HG02678 (cell line): ENCODE results near the gene PPP1R1C.
"Not testable (repeated sequence)": the region's sequence is repeated elsewhere in the genome, so short reads cannot be mapped to it uniquely, and the experiment has no call there.

Experiments used
- ATAC-seq: cut with Tn5 transposase; IDR thresholded peaks from one replicate; pipeline ENCODE4 v1.9.1; 2021; ENCODE audit warnings: mild to moderate bottlenecking, moderate library complexity; ENCODE audit not compliant: unreplicated experiment

The PPP1R1C gene

DNA sequence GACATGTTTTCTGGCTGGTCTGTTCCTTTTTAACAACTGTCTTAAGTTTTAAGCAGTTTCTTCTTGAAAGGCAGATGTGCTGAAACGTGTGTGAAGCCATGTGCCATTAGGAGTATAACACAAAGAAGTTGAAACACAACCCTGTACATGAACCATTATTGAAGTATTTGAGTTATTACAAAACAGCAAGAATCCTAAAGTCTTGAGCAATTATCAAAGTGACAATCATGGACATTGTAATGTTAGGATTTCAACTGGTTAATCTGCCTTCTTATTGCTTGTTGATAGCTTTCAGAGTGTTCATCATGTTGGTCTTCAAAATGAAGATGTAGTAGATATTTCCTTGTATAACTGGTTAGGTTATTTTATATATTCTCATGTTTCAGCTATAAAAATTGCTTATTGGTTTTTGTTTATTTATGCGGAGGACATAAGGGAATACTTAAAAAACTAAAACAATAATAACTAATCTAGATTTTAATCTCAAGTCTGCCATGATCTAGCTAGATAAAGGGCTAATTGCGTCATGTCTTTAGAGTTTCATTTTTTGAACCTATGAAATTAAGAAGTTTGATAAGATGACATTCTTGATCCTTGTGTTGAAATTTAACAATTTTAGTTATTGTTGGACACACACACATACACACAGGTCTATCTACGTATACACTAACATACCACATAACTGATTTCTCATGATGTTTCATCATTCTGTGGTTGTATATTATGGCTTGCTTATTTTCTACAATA, 21.1 kb downstream of the PPP1R1C start:
- ATAC-seq: no peak

GRCh38 chr2:182014284-182014683, 28.6 kb downstream of the PPP1R1C start:
- ATAC-seq: no peak

- ATAC-seq: no peak
Measured at GRCh38 chr2:182015334-182016109, 29.9 kb downstream of the PPP1R1C start.

GRCh38 chr2:182018218-182018617, 32.6 kb downstream of the PPP1R1C start:
- no peak for ATAC-seq

GRCh38 chr2:182019731-182020130, 34.1 kb downstream of the PPP1R1C start:
- ATAC-seq: no peak

- ATAC-seq: no peak
Measured at GRCh38 chr2:182020286-182021070, 34.8 kb downstream of the PPP1R1C start.

DNA sequence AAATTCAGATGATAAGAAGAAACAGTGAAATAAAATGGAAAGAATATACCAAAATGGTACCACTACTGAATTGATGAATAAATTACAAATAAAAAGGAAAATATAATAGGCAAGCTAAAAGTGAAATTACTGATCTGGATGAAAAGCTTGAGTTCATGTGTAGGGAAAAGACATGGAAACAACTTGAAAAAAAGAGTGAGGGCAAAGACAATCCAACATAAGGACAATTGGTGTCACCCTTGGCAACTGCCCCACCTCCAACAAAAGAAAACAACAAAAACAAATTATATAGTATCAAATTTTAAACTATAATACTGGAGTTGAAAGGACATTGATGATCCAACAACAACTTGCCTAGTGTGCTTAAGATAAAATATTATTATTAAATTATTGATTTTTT, 37.6 kb downstream of the PPP1R1C start:
- no peak for ATAC-seq

GRCh38 chr2:182030875-182031274, 45.2 kb downstream of the PPP1R1C start:
- ATAC-seq: not testable (repeated sequence)

DNA sequence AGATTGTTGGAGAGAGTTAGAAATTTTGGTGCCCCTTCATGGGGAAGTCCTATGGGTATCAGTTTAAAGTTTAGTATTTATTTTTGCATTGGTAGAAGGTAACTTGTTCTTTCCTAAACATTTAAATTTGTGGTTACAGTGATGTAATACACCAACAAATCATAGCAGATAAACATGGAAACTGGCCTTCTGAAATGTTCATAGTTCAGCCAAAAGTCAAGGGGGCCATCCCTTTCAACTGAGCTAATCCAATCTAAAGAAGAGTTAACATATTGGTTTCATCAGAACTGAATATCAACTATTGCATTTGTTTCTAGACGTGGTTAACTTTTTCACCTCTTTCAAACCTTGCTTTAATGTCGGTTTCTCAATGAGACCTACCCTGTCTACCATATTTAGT, 46.3 kb downstream of the PPP1R1C start:
- ATAC-seq: no peak

- ATAC-seq: no peak
Measured at GRCh38 chr2:182033449-182033848, 47.8 kb downstream of the PPP1R1C start.

- no peak for ATAC-seq
Measured at GRCh38 chr2:182038576-182038975, 52.9 kb downstream of the PPP1R1C start.

- no peak for ATAC-seq
Measured at GRCh38 chr2:182043021-182043420, 57.4 kb downstream of the PPP1R1C start.

DNA sequence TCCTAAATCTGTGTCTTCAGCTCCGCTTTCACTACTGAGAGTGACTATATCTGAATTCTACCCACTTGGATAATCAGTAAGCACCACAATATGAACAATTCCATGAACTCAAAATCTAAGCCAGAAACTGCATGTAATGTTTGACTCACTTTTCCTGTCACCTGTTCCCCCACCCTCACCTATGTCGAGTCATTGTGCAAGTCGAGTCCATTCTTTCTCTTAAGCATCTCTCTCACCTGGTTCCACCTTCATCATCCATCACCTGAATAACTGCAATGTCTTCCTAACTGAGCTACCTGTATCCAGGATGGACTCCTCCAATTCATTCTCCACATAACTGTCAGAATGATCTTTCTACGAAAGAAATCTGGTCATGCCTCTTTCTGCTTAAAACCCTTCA, 58.2 kb downstream of the PPP1R1C start:
- no peak for ATAC-seq

DNA sequence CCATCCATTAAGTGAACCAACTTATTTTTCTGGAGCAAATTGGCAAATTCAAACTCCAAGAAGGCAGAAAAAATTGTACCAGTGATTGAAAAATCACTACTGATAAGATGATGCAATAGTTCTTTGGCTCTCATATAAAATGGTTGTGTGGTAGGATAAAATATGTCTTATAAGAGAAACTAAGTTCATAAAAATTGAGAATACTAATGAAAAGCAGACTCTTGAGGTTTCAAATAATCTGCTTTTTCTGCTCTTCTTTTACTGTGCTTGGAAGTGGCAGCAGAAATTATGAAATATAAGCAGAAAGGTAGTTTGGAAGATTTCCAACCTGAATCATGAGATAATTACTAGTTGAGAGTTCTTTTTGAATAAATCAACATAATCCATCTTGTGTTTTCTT, 61.9 kb downstream of the PPP1R1C start:
- no peak for ATAC-seq

GRCh38 chr2:182048088-182048487, 62.4 kb downstream of the PPP1R1C start:
- no peak for ATAC-seq

- ATAC-seq: no peak
Measured at GRCh38 chr2:182048621-182049020, 63.0 kb downstream of the PPP1R1C start.

- ATAC-seq: no peak
Measured at GRCh38 chr2:182049372-182050148, 63.9 kb downstream of the PPP1R1C start.

GRCh38 chr2:182050333-182051135, 64.9 kb downstream of the PPP1R1C start:
- no peak for ATAC-seq

DNA sequence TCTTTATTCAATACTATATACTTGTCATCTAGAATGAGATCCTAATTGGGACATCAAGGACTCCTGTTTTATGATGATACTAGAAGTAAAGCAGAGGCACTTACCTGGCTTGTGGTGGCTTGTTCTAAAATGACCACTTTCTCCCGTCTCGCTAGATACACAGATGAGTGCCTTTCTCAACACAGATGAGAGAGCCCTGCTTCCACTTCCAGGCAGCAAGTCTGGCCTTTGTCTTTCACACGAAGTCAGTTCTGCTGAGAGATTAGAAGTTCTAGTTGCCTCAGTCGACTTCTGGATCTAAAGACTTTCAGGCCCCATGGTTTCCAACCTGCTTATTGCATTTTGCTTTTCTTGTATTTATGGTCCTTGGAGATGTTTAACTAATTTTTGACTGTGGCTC, 70.3 kb downstream of the PPP1R1C start:
- no peak for ATAC-seq

DNA sequence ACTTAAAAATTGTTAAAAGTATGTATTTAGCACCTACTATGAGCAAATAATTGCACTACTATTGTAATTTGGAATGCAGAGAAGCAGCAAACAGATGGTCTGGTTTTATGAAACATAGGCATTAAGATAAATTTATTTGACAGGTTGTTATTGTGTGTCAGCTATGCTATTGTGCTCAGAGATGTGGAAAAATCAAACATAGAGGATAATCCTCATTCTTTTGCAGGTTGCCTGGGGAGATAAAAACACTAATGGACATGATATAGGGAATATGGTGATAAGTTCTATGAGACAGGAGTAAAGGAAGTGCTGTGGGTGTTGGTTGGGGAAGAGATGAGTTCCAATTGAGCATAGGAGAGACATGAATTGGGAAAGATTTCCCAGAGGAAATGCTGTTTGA, 71.3 kb downstream of the PPP1R1C start:
- ATAC-seq: no peak
